ENCODE results near the gene ATP6V1G1.

Gene ATP6V1G1

DNA sequence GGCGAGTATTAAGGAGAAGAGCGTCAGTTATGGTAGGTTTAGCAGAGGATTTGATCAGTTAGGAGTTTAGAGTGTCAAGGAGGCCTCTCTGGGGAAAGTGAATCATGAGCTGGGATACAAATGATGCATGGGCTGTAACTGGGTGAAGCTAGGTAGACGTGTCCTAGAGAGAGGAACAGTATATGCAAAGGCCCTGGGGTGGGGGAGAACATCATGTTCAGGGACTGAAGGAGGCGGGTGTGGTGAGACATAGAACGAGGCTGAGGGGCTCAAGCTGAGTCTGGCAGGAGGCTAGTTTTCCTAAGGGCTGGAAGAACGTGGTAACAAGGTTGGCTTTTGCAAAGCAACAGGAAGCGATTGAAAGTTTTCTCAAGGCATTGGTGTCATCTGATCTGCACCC, 34.0 kb downstream of the ATP6V1G1 start:
- no peak for DNase-seq (ENCODE audit: low spot score)
- TF ChIP-seq, protein P1, sequence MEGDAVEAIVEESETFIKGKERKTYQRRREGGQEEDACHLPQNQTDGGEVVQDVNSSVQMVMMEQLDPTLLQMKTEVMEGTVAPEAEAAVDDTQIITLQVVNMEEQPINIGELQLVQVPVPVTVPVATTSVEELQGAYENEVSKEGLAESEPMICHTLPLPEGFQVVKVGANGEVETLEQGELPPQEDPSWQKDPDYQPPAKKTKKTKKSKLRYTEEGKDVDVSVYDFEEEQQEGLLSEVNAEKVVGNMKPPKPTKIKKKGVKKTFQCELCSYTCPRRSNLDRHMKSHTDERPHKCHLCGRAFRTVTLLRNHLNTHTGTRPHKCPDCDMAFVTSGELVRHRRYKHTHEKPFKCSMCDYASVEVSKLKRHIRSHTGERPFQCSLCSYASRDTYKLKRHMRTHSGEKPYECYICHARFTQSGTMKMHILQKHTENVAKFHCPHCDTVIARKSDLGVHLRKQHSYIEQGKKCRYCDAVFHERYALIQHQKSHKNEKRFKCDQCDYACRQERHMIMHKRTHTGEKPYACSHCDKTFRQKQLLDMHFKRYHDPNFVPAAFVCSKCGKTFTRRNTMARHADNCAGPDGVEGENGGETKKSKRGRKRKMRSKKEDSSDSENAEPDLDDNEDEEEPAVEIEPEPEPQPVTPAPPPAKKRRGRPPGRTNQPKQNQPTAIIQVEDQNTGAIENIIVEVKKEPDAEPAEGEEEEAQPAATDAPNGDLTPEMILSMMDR (IDR thresholded peaks at IDR 0.05; ENCODE audit: extremely low read depth, insufficient read depth, missing control alignments), result no peak
- in situ Hi-C loops (cut with MboI; ENCODE audit: low pct_unique_long_range_greater_than_20kb, low sequenced_read_pairs, unreplicated experiment), result no loop called here

DNA sequence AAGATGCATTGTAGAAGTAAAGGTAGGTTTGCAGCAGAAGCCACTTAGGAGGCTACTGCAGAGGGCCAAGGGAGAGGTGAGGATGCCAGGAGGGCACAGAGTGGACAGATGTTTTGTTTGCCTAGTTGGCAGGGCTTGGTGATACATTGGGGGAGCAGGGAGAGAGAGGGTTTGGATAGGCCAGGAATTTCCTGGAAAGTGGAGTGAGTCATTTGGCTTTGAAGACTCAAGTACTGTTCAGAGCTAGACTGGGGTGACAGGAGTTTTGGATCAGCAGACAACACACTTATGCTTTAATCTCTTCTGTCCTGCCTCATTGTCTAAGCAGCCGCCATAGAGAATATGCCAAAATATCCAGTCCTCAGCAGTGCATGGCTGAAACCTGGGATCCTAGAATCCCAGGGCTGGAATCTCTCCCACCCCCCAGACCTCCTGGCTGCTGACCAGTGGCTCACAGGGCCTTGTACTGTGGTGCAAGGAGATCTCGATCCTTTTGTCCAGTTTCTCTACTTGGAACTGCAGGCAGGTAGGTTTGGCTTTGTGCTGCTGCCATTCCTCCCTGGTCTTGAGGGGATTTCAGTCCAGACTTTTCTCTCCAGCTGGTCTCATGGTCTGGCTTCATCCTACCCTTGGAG, 34.5 kb downstream of the ATP6V1G1 start:
- TF ChIP-seq, protein P1 (IDR thresholded peaks at IDR 0.05; ENCODE audit: extremely low read depth, insufficient read depth, missing control alignments), result no peak
- in situ Hi-C loops (cut with MboI; ENCODE audit: low pct_unique_long_range_greater_than_20kb, low sequenced_read_pairs, unreplicated experiment), result no loop called here
- no peak for DNase-seq (ENCODE audit: low spot score)

DNA sequence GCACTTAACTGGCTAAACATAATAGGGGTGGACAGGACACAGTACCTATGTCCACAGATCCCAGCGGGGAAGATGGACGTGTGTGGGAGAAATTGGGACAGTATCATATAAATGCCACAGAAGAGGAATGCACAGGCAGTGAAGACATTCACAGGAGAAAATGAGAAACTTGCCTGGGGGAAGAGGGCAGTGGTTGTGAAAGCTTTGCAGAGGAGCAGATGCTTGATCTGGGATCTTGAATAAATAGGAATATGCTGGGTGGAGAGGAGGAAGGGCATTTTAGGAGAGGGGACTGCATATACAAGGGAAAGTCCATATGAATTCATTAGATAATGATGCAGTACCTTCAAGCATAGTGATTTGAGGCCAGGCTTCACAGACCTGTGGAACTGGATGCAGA, 37.1 kb downstream of the ATP6V1G1 start:
- TF ChIP-seq, protein P1 (IDR thresholded peaks at IDR 0.05; ENCODE audit: extremely low read depth, insufficient read depth, missing control alignments), result no peak
- in situ Hi-C loops (cut with MboI; ENCODE audit: low pct_unique_long_range_greater_than_20kb, low sequenced_read_pairs, unreplicated experiment), result no loop called here
- no peak for DNase-seq (ENCODE audit: low spot score)

DNA sequence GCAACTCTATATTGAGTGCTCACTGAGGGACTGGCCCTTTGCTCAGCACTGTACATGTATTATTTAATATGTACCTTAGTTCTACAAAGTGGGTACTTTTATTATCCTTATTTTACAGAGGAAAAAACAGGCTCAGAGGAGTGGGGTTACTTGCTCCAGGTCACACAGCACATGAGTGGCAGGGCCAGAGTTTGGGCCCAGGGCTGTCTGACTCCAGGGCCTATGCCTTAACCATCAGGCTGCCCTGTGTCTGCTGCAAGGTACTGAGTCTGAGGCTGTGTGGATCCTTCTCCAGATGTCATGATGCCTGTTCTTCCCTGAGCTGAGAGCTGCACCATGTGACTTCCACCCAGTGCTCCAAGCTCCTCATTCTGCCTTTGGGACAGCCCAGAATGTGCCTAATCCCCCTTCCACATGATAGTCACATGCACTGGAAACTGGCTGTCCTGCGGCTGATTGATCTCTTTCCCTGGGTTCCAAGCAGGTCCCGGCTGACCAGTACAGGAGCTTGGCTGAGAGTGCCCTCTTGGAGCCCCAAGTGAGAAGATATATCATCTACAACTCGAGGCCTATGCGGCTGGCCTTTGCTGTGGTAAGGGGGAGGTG, 38.9 kb downstream of the ATP6V1G1 start:
- TF ChIP-seq, protein P1 (IDR thresholded peaks at IDR 0.05; ENCODE audit: extremely low read depth, insufficient read depth, missing control alignments), result no peak
- in situ Hi-C loops (cut with MboI; ENCODE audit: low pct_unique_long_range_greater_than_20kb, low sequenced_read_pairs, unreplicated experiment), result no loop called here
- DNase-seq (ENCODE audit: low spot score), result no peak

DNA sequence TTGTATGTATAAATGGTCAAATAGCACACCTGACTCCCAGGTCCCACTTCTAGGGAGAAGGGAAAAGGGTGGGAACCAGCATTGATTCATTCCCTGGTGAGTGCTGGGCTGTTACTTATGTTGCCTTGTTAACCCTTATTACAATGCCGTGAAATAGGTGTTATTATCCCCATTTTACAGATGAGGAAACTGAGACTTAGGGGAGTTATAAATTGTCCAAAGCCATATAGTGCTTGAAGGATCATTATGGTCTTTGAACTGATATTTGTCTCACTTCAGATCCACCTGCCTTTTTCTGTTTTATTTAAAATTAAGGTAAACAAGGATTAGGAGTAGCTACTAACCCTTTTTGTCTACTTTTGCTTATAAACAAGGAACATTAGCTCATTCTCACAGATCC, 40.0 kb downstream of the ATP6V1G1 start:
- TF ChIP-seq, protein P1 (IDR thresholded peaks at IDR 0.05; ENCODE audit: extremely low read depth, insufficient read depth, missing control alignments), result no peak
- no peak for DNase-seq (ENCODE audit: low spot score)
- in situ Hi-C loops (cut with MboI; ENCODE audit: low pct_unique_long_range_greater_than_20kb, low sequenced_read_pairs, unreplicated experiment), result no loop called here

DNA sequence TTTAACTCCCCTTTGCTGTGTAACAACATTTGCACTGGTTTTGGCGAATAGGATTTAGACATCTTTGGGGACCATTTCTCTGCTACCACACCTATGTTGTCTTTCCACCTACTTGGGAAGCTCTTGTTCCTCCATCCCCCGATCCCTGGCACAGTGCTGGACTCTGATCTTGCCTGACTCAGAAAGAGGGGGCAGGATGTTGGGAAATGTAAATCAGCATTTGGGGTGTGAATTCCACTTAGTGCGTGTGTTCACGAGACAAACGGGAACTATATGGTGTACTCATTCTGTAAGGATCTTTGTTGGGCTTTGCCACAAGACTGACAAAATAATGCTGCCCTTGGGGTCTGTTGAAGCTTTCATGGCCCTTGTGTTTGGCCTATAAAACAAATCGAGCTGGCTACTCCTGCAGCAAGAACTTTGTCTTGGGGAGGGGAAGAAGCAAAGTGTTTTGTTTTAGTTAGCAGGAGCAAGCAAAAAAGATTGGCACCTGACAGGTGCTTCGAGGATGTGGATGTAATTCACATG, 42.1 kb downstream of the ATP6V1G1 start:
- in situ Hi-C loops (cut with MboI; ENCODE audit: low pct_unique_long_range_greater_than_20kb, low sequenced_read_pairs, unreplicated experiment), result no loop called here
- no peak for DNase-seq (ENCODE audit: low spot score)
- TF ChIP-seq, protein P1 (IDR thresholded peaks at IDR 0.05; ENCODE audit: extremely low read depth, insufficient read depth, missing control alignments), result no peak

All from GM13977 (cell line).